Measurements from ENCODE around the gene FAXC.

GRCh38 chr6:99345164-99345563 lies 4.3 kb downstream of the FAXC start:
- no peak for TF ChIP-seq CTCF (IDR thresholded peaks at IDR 0.05)
- no peak for TF ChIP-seq POLR2A (IDR thresholded peaks at IDR 0.05)

All from ovary (tissue), 3 donors.